IgD-negative memory B cell (primary cell): ENCODE measurements around the gene COL5A1. TPM values are rescaled to one million over a fixed set of nuclear protein-coding genes. Genes with fewer than 3 reads are reported as not detected.

ENCODE experiments used
- H3K27ac Mint-ChIP-seq, 3 donors: one replicate each; pipeline ENCODE4 v1.8.0; 2020 to 2022; ENCODE audit warnings: mild to moderate bottlenecking in 3 of 3, mixed read lengths in 3 of 3, moderate library complexity in 1 of 3
- H3K27me3 Mint-ChIP-seq: one replicate; pipeline ENCODE4 v1.8.0; 2021; ENCODE audit warnings: mixed read lengths
- H3K36me3 Mint-ChIP-seq: one replicate; pipeline ENCODE4 v1.8.0; 2020; ENCODE audit warnings: mild to moderate bottlenecking, mixed read lengths
- H3K4me1 Mint-ChIP-seq, 3 donors: one replicate each; pipeline ENCODE4 v1.8.0; 2020 to 2022; ENCODE audit warnings: mixed read lengths in 3 of 3, mild to moderate bottlenecking in 1 of 3
- H3K4me3 Mint-ChIP-seq, 4 donors: one replicate each; pipeline ENCODE4 v1.8.0; 2020 to 2022; ENCODE audit warnings: mild to moderate bottlenecking in 4 of 4, mixed read lengths in 4 of 4, moderate library complexity in 3 of 4
- H3K9me3 Mint-ChIP-seq, 3 donors: one replicate each; pipeline ENCODE4 v1.8.0; 2020 to 2021; ENCODE audit warnings: mixed read lengths in 3 of 3, mild to moderate bottlenecking in 1 of 3
- polyA plus RNA-seq: library from polyadenylated mRNA; unstranded; fragments of 300-500 nt; fragmentation: Illumina TruSeq; gene quantifications from one replicate; pipeline ENCODE4 v1.2.3, GENCODE V29; 2021

COL5A1 gene
- polyA plus RNA-seq, 1 donor from 2014 or later: not detected

DNA sequence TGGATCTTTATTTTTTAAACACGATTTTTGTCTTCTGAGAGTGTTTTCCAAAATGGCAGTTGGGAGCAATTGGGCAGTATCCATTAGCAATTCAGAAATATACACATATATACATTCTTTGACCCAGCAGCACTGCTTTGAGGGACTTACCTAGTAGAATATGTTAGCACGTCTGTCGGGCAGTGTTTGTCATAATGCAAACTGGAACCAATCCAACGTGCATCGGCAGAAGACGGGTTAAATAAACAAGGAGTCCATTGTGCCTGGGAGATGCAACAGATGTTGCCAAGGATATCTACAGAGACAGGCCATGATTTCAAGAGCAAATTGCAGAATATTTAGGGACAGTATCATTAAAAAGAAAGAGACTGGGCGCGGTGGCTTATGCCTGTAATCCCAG, 107.0 kb downstream of the COL5A1 start:
- Mint-ChIP-seq H3K27me3 (no peaks in the 10 kb centered on the region), H3K9me3 (peaks cover 0 to 5% (median 0%) of the 10 kb centered on the region in 3 donors), H3K4me1 (no peaks in the 10 kb centered on the region), H3K27ac (no peak overlapping the region), H3K4me3 (no peak overlapping the region), H3K36me3 (no peaks in the 10 kb centered on the region)

DNA sequence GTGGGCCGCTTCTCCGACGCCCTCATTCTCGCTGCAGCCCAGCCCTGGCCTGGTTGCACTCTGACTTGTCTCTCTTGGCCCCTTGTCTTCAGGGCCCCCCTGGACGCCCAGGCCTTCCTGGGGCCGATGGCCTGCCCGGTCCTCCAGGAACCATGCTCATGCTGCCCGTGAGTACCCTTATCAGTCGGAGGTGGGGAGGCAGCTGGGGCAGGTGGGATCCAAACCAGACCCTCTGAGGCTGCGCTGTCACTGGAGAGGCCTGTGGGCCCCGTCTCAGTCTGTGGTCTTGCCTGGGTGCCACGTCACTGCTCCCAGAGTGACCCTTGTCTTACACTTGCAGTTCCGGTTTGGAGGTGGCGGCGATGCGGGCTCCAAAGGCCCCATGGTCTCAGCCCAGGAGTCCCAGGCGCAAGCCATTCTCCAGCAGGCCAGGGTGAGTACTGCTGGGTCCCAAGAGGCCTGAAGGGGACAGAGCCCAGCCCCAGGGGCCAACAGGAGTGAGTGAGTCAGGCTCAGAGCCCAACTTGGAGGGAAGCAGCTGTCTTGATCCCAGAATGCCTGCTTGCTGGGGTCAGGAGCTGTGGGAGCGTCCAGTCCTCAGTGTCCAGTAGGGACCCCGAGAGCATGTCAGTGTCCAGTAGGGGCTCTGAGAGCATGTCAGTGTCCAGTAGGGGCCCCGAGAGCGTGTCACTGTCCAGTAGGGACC, 109.0 kb downstream of the COL5A1 start:
- Mint-ChIP-seq H3K9me3 (no peaks in the 10 kb centered on the region), H3K36me3 (no peaks in the 10 kb centered on the region), H3K4me3 (peak overlapping the region in 1 of 4 donors; percentile 60), H3K4me1 (no peaks in the 10 kb centered on the region), H3K27ac (no peak overlapping the region), H3K27me3 (no peaks in the 10 kb centered on the region)

DNA sequence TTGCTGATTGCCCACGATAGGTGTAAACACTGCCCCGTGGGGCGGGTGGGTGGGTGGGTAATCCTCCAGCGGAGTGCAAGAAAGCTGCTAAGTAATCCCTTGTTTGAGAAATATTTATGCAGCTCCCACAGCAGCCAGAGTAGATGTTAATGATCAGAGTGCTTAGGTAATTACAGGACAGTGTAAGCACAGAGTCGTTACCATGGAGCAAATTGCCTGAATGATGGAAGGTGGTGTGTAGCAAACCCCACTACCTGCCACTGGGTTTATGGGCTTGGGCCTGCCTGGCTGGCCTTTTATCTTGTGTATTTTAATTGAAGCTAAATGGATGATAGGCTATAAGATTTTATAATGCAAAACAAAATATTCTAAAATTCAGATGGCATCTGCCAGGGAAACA, 110.0 kb downstream of the COL5A1 start:
- Mint-ChIP-seq H3K9me3 (peaks cover 0 to 2% (median 0%) of the 10 kb centered on the region in 3 donors), H3K27me3 (peaks cover 4% of the 10 kb centered on the region), H3K4me3 (no peak overlapping the region), H3K27ac (no peak overlapping the region), H3K4me1 (no peaks in the 10 kb centered on the region), H3K36me3 (no peaks in the 10 kb centered on the region)

DNA sequence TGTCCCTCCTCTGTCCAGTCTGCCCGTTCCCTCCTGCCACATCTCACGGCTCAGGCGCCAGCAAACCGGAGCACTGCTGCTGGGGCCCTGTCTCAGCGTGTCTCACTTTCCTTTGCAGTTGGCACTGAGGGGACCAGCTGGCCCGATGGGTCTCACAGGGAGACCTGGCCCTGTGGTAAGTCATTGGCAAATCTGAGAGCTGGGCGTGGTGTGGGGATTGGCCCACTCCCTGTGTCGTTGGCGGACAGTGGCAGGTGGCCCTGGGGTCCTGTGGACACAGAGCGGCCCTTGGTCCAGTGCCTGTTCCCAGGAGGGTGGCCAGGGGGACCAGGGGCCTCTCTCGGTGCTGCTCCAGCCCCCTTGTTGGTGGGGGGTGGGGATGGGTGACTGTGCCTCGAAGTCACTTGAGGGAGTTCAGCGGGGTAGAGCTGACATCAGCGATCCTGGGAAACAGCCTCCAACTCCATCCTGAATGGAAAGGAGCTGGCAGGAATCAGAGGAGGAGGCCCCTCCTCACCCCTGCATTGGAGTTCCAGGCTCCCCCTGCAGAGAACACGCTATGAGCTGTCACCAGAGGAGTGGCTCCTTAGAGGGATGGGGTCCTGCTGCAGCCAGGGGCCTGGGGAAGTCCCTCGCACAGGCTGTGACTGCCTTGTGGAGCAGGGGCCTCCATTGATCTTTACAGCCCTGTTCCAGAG, 111.0 kb downstream of the COL5A1 start:
- Mint-ChIP-seq H3K27ac (no peak overlapping the region), H3K4me3 (no peak overlapping the region), H3K36me3 (no peaks in the 10 kb centered on the region), H3K4me1 (no peaks in the 10 kb centered on the region), H3K9me3 (peaks cover 0 to 2% (median 0%) of the 10 kb centered on the region in 3 donors), H3K27me3 (peaks cover 4% of the 10 kb centered on the region)

DNA sequence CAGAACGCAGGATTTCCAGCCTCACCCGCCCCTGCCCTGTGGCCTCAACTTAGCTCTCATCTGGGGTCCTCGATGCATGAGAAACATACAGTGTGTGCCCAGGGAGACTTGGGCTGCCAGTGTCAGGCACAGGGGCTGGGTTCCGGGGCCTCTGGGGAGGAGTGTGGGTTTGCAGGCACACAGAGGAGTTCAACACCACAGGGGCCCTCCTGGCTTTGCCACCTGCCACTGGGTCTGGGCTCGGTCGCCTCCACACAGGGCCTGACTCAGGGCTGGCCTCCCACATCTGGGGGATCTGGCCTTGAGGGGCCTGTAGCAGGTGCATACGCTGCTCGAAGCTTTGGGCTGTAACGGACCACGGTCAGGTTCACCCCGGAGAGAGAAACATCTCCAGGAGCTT, 111.6 kb downstream of the COL5A1 start:
- Mint-ChIP-seq H3K36me3 (no peaks in the 10 kb centered on the region), H3K9me3 (peaks cover 0 to 2% (median 0%) of the 10 kb centered on the region in 3 donors), H3K27ac (no peak overlapping the region), H3K4me3 (no peak overlapping the region), H3K27me3 (peaks cover 4% of the 10 kb centered on the region), H3K4me1 (no peaks in the 10 kb centered on the region)

DNA sequence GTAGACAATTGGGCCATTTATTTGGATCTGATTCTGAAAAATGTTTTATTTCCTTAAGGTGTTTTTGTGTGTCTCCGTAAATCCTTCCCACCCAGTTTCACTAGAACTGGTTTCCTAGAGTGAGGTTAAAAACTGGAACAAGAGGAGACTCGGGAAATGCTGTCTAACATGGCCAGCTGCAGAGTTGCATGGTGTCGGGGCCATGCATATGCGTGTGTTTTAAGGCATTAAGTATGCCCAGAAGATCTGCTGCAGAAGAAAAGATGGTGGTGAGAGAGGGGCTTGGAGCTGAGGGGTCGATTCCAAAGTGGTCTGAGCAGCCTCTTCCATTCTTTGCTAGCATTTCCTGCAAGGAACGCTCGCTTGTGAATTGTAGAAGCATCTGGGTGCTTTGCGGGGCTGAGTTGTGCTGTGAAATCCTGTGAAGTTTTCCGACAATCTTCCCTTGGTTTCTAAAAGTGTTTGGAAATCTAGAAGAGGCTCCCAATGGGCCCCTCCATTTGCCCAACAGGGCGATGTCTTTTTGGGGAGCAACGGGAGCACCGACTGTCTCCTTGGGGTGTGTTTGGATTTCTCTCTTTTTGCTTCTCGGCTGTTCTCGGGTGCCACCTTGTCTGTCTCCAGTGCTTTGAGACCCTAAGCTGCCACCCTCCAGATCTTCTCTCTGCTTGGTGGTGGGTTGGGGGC, 113.8 kb downstream of the COL5A1 start:
- Mint-ChIP-seq H3K36me3 (no peaks in the 10 kb centered on the region), H3K27me3 (peaks cover 4% of the 10 kb centered on the region), H3K27ac (no peak overlapping the region), H3K9me3 (peaks cover 0 to 2% (median 0%) of the 10 kb centered on the region in 3 donors), H3K4me3 (no peak overlapping the region), H3K4me1 (no peaks in the 10 kb centered on the region)

DNA sequence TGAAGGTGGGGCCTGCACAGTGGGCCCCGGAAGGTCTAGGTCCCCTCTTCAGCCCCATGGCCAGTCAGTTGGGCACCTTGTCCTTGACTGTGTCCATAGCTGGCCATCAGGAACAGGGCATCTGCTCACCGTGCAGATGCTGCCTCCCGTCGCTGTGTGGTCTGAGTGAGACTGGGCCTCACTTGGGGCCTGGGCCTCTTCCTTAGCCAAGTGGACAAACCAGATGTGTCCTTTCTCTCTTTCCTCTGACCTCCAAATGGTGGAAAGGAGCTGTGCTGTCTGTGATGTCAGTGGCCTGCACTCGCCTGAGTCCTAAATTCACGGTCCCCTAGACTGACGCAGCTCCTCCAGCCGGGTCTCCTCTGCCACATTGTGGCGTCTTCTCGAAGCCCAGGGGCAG, 114.5 kb downstream of the COL5A1 start:
- no peaks in the 10 kb centered on the region for H3K4me1 Mint-ChIP-seq
- H3K27ac Mint-ChIP-seq: no peak overlapping the region
- H3K9me3 Mint-ChIP-seq: peaks cover 0 to 2% (median 0%) of the 10 kb centered on the region in 3 donors
- H3K4me3 Mint-ChIP-seq: no peak overlapping the region
- H3K27me3 Mint-ChIP-seq: peaks cover 4% of the 10 kb centered on the region
- H3K36me3 Mint-ChIP-seq: no peaks in the 10 kb centered on the region

DNA sequence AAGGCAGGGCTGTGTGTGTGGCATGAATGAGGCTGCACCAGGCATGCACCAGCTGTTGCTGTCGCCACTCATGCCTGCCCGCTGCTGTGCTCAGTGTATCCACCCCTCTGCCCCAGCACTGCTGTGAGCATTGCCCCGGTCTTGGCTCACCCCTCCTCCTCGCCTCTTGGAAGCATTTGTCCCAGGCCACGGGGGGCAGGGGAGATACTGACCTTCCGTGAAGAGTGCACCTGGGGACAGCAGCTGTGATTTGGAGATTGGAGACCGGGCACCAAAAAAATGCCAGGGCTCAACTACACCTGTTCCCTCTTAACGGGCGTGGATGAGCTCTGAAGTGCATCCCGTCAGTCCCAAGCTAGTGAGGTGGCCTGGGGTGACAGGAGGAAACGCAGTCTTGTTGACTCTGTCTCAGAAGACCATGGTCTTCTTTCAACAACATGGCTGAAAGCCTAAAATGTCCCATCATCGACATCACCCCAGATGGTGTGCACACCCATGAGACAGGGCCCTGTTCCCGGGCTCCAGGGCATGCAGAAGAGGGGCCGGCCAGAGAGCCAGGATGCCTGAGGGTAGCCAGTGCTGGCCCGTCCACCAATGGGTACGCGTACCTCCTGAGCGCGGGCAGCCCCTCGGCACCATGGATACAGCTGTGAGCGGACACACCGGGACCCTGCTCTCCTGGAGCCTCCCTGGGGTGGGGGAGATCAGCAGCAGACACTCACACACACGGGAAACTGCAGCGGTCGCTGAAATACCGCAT, 115.8 kb downstream of the COL5A1 start:
- Mint-ChIP-seq H3K36me3 (no peaks in the 10 kb centered on the region), H3K4me3 (no peak overlapping the region), H3K27ac (no peak overlapping the region), H3K9me3 (peaks cover 0 to 2% (median 0%) of the 10 kb centered on the region in 3 donors), H3K4me1 (no peaks in the 10 kb centered on the region), H3K27me3 (peaks cover 4% of the 10 kb centered on the region)

DNA sequence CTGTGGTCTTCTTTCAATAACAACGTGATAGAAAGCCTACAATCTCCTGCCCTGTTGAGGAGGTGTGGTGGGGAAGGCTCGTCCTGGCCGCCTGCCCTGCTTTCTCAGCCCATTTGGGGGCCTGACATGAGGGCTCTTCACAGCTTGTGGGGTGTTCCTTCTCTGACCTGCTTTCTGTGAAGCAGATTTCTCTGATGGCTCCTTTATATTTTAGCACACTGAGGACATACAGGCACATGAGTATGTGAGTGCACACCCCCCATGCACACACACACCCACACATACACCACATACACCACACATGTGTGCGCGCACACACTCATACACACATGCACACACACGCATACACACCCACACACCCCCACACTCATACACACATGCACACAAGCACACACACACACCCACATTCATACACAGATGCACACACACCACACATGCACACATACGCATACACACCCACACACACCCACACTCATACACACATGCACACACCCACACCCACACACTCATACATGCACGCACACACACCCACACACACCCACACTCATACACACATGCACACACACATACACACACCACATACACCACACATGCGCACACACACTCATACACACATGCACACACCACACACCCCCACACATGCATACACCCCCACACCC, 117.5 kb downstream of the COL5A1 start:
- H3K4me1 Mint-ChIP-seq: no peaks in the 10 kb centered on the region
- peaks cover 4% of the 10 kb centered on the region for H3K27me3 Mint-ChIP-seq
- peak overlapping the region in 1 of 3 donors; percentile 16 for H3K27ac Mint-ChIP-seq
- H3K9me3 Mint-ChIP-seq: peaks cover 0 to 2% (median 0%) of the 10 kb centered on the region in 3 donors
- no peaks in the 10 kb centered on the region for H3K36me3 Mint-ChIP-seq
- H3K4me3 Mint-ChIP-seq: no peak overlapping the region

DNA sequence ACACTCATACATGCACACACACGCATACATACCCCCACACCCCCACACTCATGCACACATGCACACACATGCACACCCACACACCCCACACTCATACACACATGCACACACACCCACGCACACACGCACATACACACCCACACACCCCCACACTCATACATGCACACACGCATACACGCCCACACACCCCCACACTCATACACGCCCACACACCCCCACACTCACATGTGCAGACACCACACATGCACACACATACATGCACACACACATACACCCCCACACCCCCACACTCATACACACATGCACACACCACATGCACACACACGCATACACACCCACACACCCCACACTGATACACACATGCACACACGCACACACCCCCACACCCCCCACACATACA, 118.3 kb downstream of the COL5A1 start:
- no peak overlapping the region for H3K27ac Mint-ChIP-seq
- no peak overlapping the region for H3K4me3 Mint-ChIP-seq
- H3K27me3 Mint-ChIP-seq: peaks cover 4% of the 10 kb centered on the region
- no peaks in the 10 kb centered on the region for H3K36me3 Mint-ChIP-seq
- peaks cover 0 to 2% (median 0%) of the 10 kb centered on the region in 3 donors for H3K9me3 Mint-ChIP-seq
- H3K4me1 Mint-ChIP-seq: no peaks in the 10 kb centered on the region

DNA sequence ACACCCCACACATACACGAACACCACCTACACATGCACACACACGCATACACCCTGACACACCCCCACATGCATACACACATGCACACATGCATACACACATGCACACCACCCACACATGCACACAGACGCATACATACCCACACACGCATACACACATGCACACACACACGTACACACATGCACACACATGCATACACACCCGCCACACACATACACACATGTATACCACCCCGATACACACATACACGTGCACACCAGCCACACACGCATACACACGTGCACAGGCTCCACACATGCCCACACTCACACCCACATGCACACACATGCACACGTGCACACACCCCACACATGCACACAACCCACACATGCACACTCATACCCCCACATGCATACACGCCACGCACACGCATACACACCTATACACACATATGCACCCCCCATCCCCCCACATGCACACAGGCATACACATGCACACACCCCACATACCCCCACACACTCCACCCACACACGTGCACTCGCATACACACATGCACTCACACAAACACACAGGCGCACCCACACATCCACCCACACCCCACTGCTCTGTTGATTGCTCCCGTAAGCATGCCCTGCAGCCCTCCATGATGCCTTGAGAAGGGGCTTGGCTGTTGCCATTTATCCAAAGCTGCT, 119.3 kb downstream of the COL5A1 start:
- Mint-ChIP-seq H3K36me3 (no peaks in the 10 kb centered on the region), H3K27ac (peak overlapping the region in 1 of 3 donors; percentile 76), H3K4me1 (no peaks in the 10 kb centered on the region), H3K9me3 (no peaks in the 10 kb centered on the region), H3K27me3 (peaks cover 2% of the 10 kb centered on the region), H3K4me3 (no peak overlapping the region)

DNA sequence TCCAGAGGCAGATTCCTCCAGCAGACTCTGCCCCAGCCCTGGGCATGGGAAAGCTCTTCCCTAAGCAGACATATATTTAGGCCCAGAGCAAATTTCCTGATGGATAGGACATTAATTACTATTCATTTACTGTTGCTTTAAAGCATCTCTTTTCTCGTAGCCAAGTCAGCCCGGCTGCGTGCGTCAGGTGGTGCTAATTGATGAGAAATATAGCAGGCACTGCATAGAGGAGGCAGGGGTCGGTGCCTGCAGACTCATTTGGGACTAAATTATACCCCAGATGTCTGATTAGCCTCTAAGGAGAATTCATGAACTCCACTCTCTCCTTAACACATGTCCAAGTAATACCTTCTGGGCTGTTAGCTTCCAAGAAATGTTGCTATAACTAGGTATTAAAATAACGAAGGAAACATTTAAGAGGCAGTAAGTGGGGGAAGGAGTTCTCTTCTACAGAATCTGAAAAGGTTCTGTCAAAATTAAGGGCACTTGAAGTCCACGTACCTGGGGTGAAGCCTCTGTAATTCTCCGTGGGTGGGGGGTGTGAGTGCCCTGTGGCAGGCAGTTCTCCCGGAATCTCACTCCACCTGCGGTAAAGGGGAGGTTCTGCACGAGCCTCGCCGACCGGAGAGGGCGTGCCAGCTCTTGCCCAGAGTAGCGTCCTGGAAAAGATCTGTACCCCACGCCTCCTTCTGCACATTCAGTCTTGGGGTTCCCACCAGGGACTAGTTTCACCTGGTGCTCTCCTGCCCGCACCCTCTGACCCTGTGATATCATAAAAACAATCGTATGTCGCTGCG, 123.1 kb downstream of the COL5A1 start:
- Mint-ChIP-seq H3K27me3 (peaks cover 6% of the 10 kb centered on the region), H3K4me3 (no peak overlapping the region)

DNA sequence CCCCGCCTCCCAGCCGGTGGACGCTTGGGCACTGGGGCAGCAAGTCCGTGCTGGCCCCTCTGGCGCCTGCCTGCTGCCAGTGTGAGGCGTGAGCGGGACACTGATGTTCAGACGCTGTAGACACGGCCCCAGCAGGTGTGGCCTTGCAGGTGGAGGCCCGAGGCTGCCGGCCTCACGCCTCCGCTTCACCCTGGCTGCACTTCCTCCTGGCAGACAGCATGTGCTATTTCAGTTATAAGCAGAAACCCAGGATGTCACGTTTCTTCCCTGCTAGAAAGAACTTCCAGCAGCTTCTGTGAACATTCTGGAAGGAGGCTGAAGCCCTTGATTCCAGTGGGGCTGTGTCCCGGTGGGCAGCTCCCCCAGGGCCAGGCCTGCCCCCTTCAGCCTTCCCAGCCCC, 124.2 kb downstream of the COL5A1 start:
- Mint-ChIP-seq H3K4me3 (no peak overlapping the region), H3K9me3 (no peaks in the 10 kb centered on the region), H3K27ac (no peak overlapping the region), H3K4me1 (peaks cover 0 to 3% (median 0%) of the 10 kb centered on the region in 3 donors), H3K27me3 (peaks cover 6% of the 10 kb centered on the region), H3K36me3 (no peaks in the 10 kb centered on the region)

More for the DNA sequence above, 123.1 kb downstream of the COL5A1 start:
- H3K27ac Mint-ChIP-seq: no peak overlapping the region
- no peaks in the 10 kb centered on the region for H3K36me3 Mint-ChIP-seq
- peaks cover 0 to 3% (median 0%) of the 10 kb centered on the region in 3 donors for H3K4me1 Mint-ChIP-seq
- H3K9me3 Mint-ChIP-seq: no peaks in the 10 kb centered on the region
